ENCODE data around the gene IFI44.

Gene IFI44

GRCh38 chr1:78682496-78682895, 32.9 kb downstream of the IFI44 start:
- TF ChIP-seq CTCF (IDR thresholded peaks at IDR 0.05) = no peak
- Histone ChIP-seq H3K9me3 (no peaks in the 10 kb centered on the region), H3K27me3 (peaks cover 16% of the 10 kb centered on the region), H3K4me3 (ENCODE audit: low read depth in 1 of 2, low read length in 1 of 2) (no peak overlapping the region), H3K4me1 (ENCODE audit: control insufficient read depth in 1 of 2, insufficient read depth in 1 of 2, low read depth in 1 of 2, low read length in 1 of 2) (no peaks in the 10 kb centered on the region), H3K36me3 (no peaks in the 10 kb centered on the region), H3K27ac (no peak overlapping the region)

DNA sequence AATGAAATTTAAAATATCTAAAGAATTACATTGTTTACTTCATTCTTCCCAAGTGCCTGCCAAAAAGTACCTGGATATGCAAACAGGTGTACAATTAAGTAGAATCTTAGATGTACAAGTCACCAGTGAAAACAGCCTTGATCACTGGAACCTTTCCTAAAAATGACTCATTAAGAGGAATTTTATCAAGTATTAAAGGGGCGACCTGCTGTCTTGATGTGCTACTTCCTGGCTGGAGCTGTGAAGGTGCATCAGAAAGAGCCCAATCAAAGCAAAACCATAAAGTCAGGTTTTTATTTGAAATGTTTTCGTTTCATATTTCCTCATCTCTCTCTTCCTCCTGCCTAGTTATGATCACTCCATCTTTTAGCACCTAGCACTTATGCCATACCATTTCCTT, 33.4 kb downstream of the IFI44 start:
- Histone ChIP-seq H3K9me3 (no peaks in the 10 kb centered on the region), H3K27me3 (peaks cover 19% of the 10 kb centered on the region), H3K36me3 (no peaks in the 10 kb centered on the region), H3K4me3 (ENCODE audit: low read depth in 1 of 2, low read length in 1 of 2) (no peak overlapping the region), H3K4me1 (ENCODE audit: control insufficient read depth in 1 of 2, insufficient read depth in 1 of 2, low read depth in 1 of 2, low read length in 1 of 2) (no peaks in the 10 kb centered on the region), H3K27ac (no peak overlapping the region)
- TF ChIP-seq CTCF (IDR thresholded peaks at IDR 0.05) = no peak

DNA sequence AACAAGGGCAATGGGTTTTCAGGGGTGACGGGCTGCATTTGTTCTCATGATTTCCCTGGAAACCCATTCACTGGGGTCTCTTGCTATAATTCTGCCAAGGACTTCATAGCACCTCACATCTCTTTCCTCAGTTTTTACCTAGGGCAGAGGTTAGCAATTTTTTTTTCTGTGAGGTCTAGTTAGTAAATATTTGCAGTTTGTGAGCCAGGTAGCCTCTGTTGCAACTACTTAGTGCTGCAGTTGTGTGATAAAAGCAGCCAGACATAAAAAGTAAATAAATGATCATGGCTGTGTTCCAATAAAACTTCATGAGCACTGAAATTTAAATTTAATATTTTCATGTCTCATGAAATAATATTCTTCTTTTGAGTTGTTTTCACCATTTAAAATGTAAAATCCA, 37.7 kb downstream of the IFI44 start:
- peaks cover 16% of the 10 kb centered on the region for H3K27me3 ChIP-seq
- H3K36me3 ChIP-seq = no peaks in the 10 kb centered on the region
- no peaks in the 10 kb centered on the region for H3K9me3 ChIP-seq
- H3K4me1 ChIP-seq (ENCODE audit: control insufficient read depth in 1 of 2, insufficient read depth in 1 of 2, low read depth in 1 of 2, low read length in 1 of 2) = no peaks in the 10 kb centered on the region
- TF ChIP-seq CTCF (IDR thresholded peaks at IDR 0.05) = no peak
- H3K27ac ChIP-seq = no peak overlapping the region
- no peak overlapping the region for H3K4me3 ChIP-seq (ENCODE audit: low read depth in 1 of 2, low read length in 1 of 2)

- H3K36me3 ChIP-seq = no peaks in the 10 kb centered on the region
- no peak overlapping the region for H3K27ac ChIP-seq
- H3K27me3 ChIP-seq = peaks cover 14% of the 10 kb centered on the region
- H3K4me1 ChIP-seq (ENCODE audit: control insufficient read depth in 1 of 2, insufficient read depth in 1 of 2, low read depth in 1 of 2, low read length in 1 of 2) = no peaks in the 10 kb centered on the region
- H3K9me3 ChIP-seq = no peaks in the 10 kb centered on the region
- TF ChIP-seq CTCF (IDR thresholded peaks at IDR 0.05) = no peak
- H3K4me3 ChIP-seq (ENCODE audit: low read depth in 1 of 2, low read length in 1 of 2) = no peak overlapping the region
Observed at GRCh38 chr1:78687914-78688313, 38.3 kb downstream of the IFI44 start.

- Histone ChIP-seq H3K4me3 (ENCODE audit: low read depth in 1 of 2, low read length in 1 of 2) (no peak overlapping the region), H3K27ac (no peak overlapping the region), H3K4me1 (ENCODE audit: control insufficient read depth in 1 of 2, insufficient read depth in 1 of 2, low read depth in 1 of 2, low read length in 1 of 2) (no peaks in the 10 kb centered on the region), H3K36me3 (no peaks in the 10 kb centered on the region), H3K27me3 (peaks cover 14% of the 10 kb centered on the region), H3K9me3 (no peaks in the 10 kb centered on the region)
- no peak for TF ChIP-seq CTCF (IDR thresholded peaks at IDR 0.05)
Observed at GRCh38 chr1:78688697-78689096, 39.1 kb downstream of the IFI44 start.

DNA sequence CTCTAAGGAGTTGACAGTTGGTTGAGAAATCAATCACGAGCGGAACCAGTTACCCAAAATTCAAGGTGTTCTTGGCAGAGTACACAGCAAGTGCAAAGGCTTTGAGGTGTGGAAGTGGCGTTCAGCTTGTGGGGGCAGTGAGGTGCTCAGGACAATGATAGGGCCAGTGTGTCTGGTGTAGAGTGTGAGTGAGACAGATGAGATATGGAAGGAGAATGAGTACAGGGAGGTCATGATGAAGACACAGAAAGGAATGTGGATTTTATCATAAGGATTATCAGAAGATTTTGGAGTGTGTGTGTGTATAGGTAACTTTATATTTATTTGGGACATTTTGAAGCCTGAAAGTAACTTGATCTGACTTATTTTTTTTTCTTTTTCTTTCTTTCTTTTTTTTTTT, 40.9 kb downstream of the IFI44 start:
- Histone ChIP-seq H3K27ac (no peak overlapping the region), H3K4me3 (ENCODE audit: low read depth in 1 of 2, low read length in 1 of 2) (no peak overlapping the region), H3K9me3 (no peaks in the 10 kb centered on the region), H3K36me3 (no peaks in the 10 kb centered on the region), H3K4me1 (ENCODE audit: control insufficient read depth in 1 of 2, insufficient read depth in 1 of 2, low read depth in 1 of 2, low read length in 1 of 2) (no peaks in the 10 kb centered on the region), H3K27me3 (peaks cover 4% of the 10 kb centered on the region)
- no peak for TF ChIP-seq CTCF (IDR thresholded peaks at IDR 0.05)
